Brain microvascular endothelial cell (primary cell): ENCODE measurements around the gene KCNAB1.

ENCODE experiments used
- DNase-seq: peaks from one replicate; pipeline ENCODE4 v3.0.0-alpha.2; 2020
- H3K27ac ChIP-seq: fragments of 250-450 bp; sonication (Bioruptor Pico); 2 replicates; pipeline ENCODE4 v1.5.1; 2020; ENCODE audit warnings: mild to moderate bottlenecking, moderate library complexity
- H3K27me3 ChIP-seq: fragments of 250-450 bp; sonication (Bioruptor Pico); replicated peaks from 2 replicates; pipeline ENCODE4 v1.5.1; 2020; ENCODE audit warnings: mild to moderate bottlenecking
- H3K36me3 ChIP-seq: fragments of 250-450 bp; sonication (Bioruptor Pico); replicated peaks from 2 replicates; pipeline ENCODE4 v1.5.1; 2020; ENCODE audit warnings: mild to moderate bottlenecking
- H3K4me3 ChIP-seq: 2 replicates; pipeline ENCODE4 v1.5.1; 2011; ENCODE audit warnings: low read depth, mild to moderate bottlenecking, control low read depth, low read length, moderate library complexity
- CTCF ChIP-seq: IDR thresholded peaks from 2 replicates; pipeline ENCODE4 v1.5.1; 2011; ENCODE audit warnings: low read depth, mild to moderate bottlenecking, moderate library complexity, low read length, control low read depth, inconsistent platforms; ENCODE audit errors: missing control alignments
- in situ Hi-C: cut with HindIII; loops from 2 replicates; pipeline ENCODE4 v1.10.0; 2017; ENCODE audit warnings: low sequenced_read_pairs, low pct_ligation_motif_present

The KCNAB1 gene

GRCh38 chr3:156472684-156473083, 352.3 kb downstream of the KCNAB1 start:
- in situ Hi-C loops = no loop called here
- Histone ChIP-seq H3K4me3 (no peak overlapping the region), H3K27me3 (no peaks in the 10 kb centered on the region), H3K36me3 (no peaks in the 10 kb centered on the region), H3K27ac (no peak overlapping the region)
- no peak for DNase-seq
- no peak for TF ChIP-seq CTCF

GRCh38 chr3:156473341-156473740, 353.0 kb downstream of the KCNAB1 start:
- Histone ChIP-seq H3K4me3 (no peak overlapping the region), H3K36me3 (no peaks in the 10 kb centered on the region), H3K27ac (no peak overlapping the region), H3K27me3 (no peaks in the 10 kb centered on the region)
- no peak for TF ChIP-seq CTCF
- in situ Hi-C loops = no loop called here
- DNase-seq = no peak

- in situ Hi-C loops = no loop called here
- Histone ChIP-seq H3K4me3 (no peak overlapping the region), H3K27me3 (no peaks in the 10 kb centered on the region), H3K27ac (no peak overlapping the region), H3K36me3 (no peaks in the 10 kb centered on the region)
- no peak for DNase-seq
- TF ChIP-seq CTCF = peak; percentile 71
These were observed 354.4 kb downstream of the KCNAB1 start for GRCh38 chr3:156474560-156475389.

- Histone ChIP-seq H3K36me3 (no peaks in the 10 kb centered on the region), H3K4me3 (no peak overlapping the region), H3K27me3 (no peaks in the 10 kb centered on the region), H3K27ac (no peak overlapping the region)
- DNase-seq = no peak
- in situ Hi-C loops = no loop called here
- no peak for TF ChIP-seq CTCF
These were observed 356.9 kb downstream of the KCNAB1 start for GRCh38 chr3:156477323-156477722.

DNA sequence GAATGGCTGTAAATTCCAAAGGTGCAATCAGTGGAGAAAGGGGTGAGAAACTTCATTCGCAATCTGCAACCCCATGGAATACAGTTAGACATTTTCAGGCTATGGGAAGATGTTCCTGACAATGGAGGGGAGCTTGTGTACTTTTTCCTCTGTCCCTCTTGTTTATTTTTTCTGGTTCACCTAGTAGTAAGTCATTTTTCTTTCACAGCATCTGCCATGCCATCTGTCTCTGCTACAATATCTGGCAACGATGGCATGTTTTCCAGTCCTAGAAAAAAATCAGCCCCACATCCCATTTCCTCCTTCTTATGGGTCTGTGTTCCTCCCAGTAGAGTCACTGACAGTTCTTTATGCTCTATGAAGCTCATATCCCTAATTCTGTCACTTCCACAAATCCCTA, 358.5 kb downstream of the KCNAB1 start:
- no peak for TF ChIP-seq CTCF
- no peaks in the 10 kb centered on the region for H3K27me3 ChIP-seq
- H3K27ac ChIP-seq = no peak overlapping the region
- in situ Hi-C loops = no loop called here
- no peaks in the 10 kb centered on the region for H3K36me3 ChIP-seq
- H3K4me3 ChIP-seq = no peak overlapping the region
- no peak for DNase-seq

- H3K36me3 ChIP-seq = no peaks in the 10 kb centered on the region
- H3K27me3 ChIP-seq = no peaks in the 10 kb centered on the region
- no peak for TF ChIP-seq CTCF
- in situ Hi-C loops = no loop called here
- no peak overlapping the region for H3K27ac ChIP-seq
- no peak overlapping the region for H3K4me3 ChIP-seq
- DNase-seq = no peak
These were observed 359.2 kb downstream of the KCNAB1 start for GRCh38 chr3:156479604-156480003.
